ENCODE data around the gene PDE6D.

- TF ChIP-seq ZNF530 (tag by site-specific recombination; IDR thresholded peaks at IDR 0.05; ENCODE audit: low read depth): no peak
- TF ChIP-seq ZNF324 (tag by site-specific recombination; IDR thresholded peaks at IDR 0.05): no peak
- TF ChIP-seq, protein P1, sequence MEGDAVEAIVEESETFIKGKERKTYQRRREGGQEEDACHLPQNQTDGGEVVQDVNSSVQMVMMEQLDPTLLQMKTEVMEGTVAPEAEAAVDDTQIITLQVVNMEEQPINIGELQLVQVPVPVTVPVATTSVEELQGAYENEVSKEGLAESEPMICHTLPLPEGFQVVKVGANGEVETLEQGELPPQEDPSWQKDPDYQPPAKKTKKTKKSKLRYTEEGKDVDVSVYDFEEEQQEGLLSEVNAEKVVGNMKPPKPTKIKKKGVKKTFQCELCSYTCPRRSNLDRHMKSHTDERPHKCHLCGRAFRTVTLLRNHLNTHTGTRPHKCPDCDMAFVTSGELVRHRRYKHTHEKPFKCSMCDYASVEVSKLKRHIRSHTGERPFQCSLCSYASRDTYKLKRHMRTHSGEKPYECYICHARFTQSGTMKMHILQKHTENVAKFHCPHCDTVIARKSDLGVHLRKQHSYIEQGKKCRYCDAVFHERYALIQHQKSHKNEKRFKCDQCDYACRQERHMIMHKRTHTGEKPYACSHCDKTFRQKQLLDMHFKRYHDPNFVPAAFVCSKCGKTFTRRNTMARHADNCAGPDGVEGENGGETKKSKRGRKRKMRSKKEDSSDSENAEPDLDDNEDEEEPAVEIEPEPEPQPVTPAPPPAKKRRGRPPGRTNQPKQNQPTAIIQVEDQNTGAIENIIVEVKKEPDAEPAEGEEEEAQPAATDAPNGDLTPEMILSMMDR (tag by site-specific recombination; IDR thresholded peaks at IDR 0.05): no peak
- TF ChIP-seq TCF7L2 (IDR thresholded peaks at IDR 0.05; ENCODE audit: borderline replicate concordance, low read depth, low read length): no peak
- TF ChIP-seq ZNF391 (tag by site-specific recombination; IDR thresholded peaks at IDR 0.05; ENCODE audit: borderline replicate concordance, low read depth): no peak
- TF ChIP-seq ATF2 (tag by site-specific recombination; IDR thresholded peaks at IDR 0.05; ENCODE audit: low read depth): no peak
Observed at GRCh38 chr2:231726276-231726675, 54.8 kb downstream of the PDE6D start.

Measured in HEK293 (cell line).